ENCODE data around the gene FAM217B. TPM values are rescaled to one million over a fixed set of nuclear protein-coding genes. Genes with fewer than 3 reads are reported as not detected.
"Not testable (repeated sequence)": the region's sequence is repeated elsewhere in the genome, so short reads cannot be mapped to it uniquely, and the experiment has no call there.

FAM217B gene
- total RNA-seq, 1 donor from 2014 or later = 3.2 TPM

GRCh38 chr20:59938221-59938620 lies 2.0 kb upstream of the FAM217B start:
- DNase-seq (ENCODE audit: low read depth, low spot score) = no peak

- no peak for DNase-seq (ENCODE audit: low read depth, low spot score)
These were observed 1.5 kb upstream of the FAM217B start for GRCh38 chr20:59938696-59939051.

- no peak for DNase-seq (ENCODE audit: low read depth, low spot score)
These were observed 924 bp upstream of the FAM217B start for GRCh38 chr20:59939052-59939878.

- DNase-seq (ENCODE audit: low read depth, low spot score) = no peak
These were observed 385 bp upstream of the FAM217B start for GRCh38 chr20:59939879-59940128.

- DNase-seq (ENCODE audit: low read depth, low spot score) = no peak
These were observed 736 bp downstream of the FAM217B start for GRCh38 chr20:59940956-59941294.

GRCh38 chr20:59942245-59942644 lies 2.1 kb downstream of the FAM217B start:
- DNase-seq (ENCODE audit: low read depth, low spot score) = no peak

- DNase-seq (ENCODE audit: low read depth, low spot score) = no peak
These were observed 4.5 kb downstream of the FAM217B start for GRCh38 chr20:59944726-59945125.

- DNase-seq (ENCODE audit: low read depth, low spot score) = no peak
These were observed 5.0 kb downstream of the FAM217B start for GRCh38 chr20:59945175-59945574.

- DNase-seq (ENCODE audit: low read depth, low spot score) = no peak
These were observed 5.5 kb downstream of the FAM217B start for GRCh38 chr20:59945731-59946130.

- no peak for DNase-seq (ENCODE audit: low read depth, low spot score)
These were observed 7.2 kb downstream of the FAM217B start for GRCh38 chr20:59947376-59947775.

GRCh38 chr20:59948212-59948611 lies 8.0 kb downstream of the FAM217B start:
- no peak for DNase-seq (ENCODE audit: low read depth, low spot score)

GRCh38 chr20:59948828-59949720 lies 8.9 kb downstream of the FAM217B start:
- DNase-seq (ENCODE audit: low read depth, low spot score) = no peak

GRCh38 chr20:59949911-59950310 lies 9.7 kb downstream of the FAM217B start:
- DNase-seq (ENCODE audit: low read depth, low spot score) = no peak

- no peak for DNase-seq (ENCODE audit: low read depth, low spot score)
These were observed 14.5 kb downstream of the FAM217B start for GRCh38 chr20:59954718-59955117.

GRCh38 chr20:59955131-59955796 lies 15.1 kb downstream of the FAM217B start:
- DNase-seq (ENCODE audit: low read depth, low spot score) = no peak

- DNase-seq (ENCODE audit: low read depth, low spot score) = not testable (repeated sequence)
These were observed 17.4 kb downstream of the FAM217B start for GRCh38 chr20:59957568-59957967.

- no peak for DNase-seq (ENCODE audit: low read depth, low spot score)
These were observed 17.9 kb downstream of the FAM217B start, which contains the start of gene CDH26 for GRCh38 chr20:59958123-59958522. Gene CDH26 (plus strand): TSS chr20:59958423. CDS start chr20:59958727, 304 bp downstream.

GRCh38 chr20:59958626-59959025 lies 18.4 kb downstream of the FAM217B start:
- no peak for DNase-seq (ENCODE audit: low read depth, low spot score)

- no peak for DNase-seq (ENCODE audit: low read depth, low spot score)
These were observed 21.2 kb downstream of the FAM217B start for GRCh38 chr20:59961423-59961822.

GRCh38 chr20:59962155-59962554 lies 22.0 kb downstream of the FAM217B start:
- no peak for DNase-seq (ENCODE audit: low read depth, low spot score)

GRCh38 chr20:59966428-59966827 lies 26.2 kb downstream of the FAM217B start:
- no peak for DNase-seq (ENCODE audit: low read depth, low spot score)

- DNase-seq (ENCODE audit: low read depth, low spot score) = no peak
These were observed 31.2 kb downstream of the FAM217B start for GRCh38 chr20:59971428-59971827.

All from pulmonary artery endothelial cell (primary cell).